GM18502 (cell line): ENCODE results near the gene HELZ2.
"Not testable (repeated sequence)": the region's sequence is repeated elsewhere in the genome, so short reads cannot be mapped to it uniquely, and the experiment has no call there.

Source experiments
- ATAC-seq: cut with Tn5 transposase; IDR thresholded peaks from one replicate; pipeline ENCODE4 v1.9.1; 2021; ENCODE audit warnings: mild to moderate bottlenecking; ENCODE audit not compliant: unreplicated experiment, poor library complexity

The HELZ2 gene

GRCh38 chr20:63582382-63583063 is 8.5 kb upstream of the HELZ2 start:
- no peak for ATAC-seq

GRCh38 chr20:63580796-63581461 is 6.9 kb upstream of the HELZ2 start:
- no peak for ATAC-seq

- ATAC-seq = no peak
Observed at GRCh38 chr20:63579017-63579694, 5.1 kb upstream of the HELZ2 start.

GRCh38 chr20:63578224-63579016 is 4.4 kb upstream of the HELZ2 start:
- ATAC-seq = no peak

- no peak for ATAC-seq
Observed at GRCh38 chr20:63577317-63577894, 3.4 kb upstream of the HELZ2 start.

- ATAC-seq = no peak
Observed at GRCh38 chr20:63576311-63576710, 2.3 kb upstream of the HELZ2 start.

- no peak for ATAC-seq
Observed at GRCh38 chr20:63574829-63575743, 1.0 kb upstream of the HELZ2 start.

GRCh38 chr20:63573647-63574131 is 350 bp downstream of the HELZ2 start:
- peak; percentile 12 for ATAC-seq

- no peak for ATAC-seq
Observed at GRCh38 chr20:63572788-63573646, 1.0 kb downstream of the HELZ2 start.

- ATAC-seq = no peak
Observed at GRCh38 chr20:63572071-63572787, 1.8 kb downstream of the HELZ2 start.

- ATAC-seq = not testable (repeated sequence)
Observed at GRCh38 chr20:63571087-63571478, 3.0 kb downstream of the HELZ2 start.

GRCh38 chr20:63570281-63571086 is 3.6 kb downstream of the HELZ2 start:
- no peak for ATAC-seq

- no peak for ATAC-seq
Observed at GRCh38 chr20:63568986-63569949, 4.8 kb downstream of the HELZ2 start.

GRCh38 chr20:63568170-63568981 is 5.7 kb downstream of the HELZ2 start:
- peak; percentile 28 for ATAC-seq
